Caki2 (cell line): ENCODE results near the gene NAALADL2. TPM values are rescaled to one million over a fixed set of nuclear protein-coding genes. Genes with fewer than 3 reads are reported as not detected.
"Not testable (repeated sequence)": the region's sequence is repeated elsewhere in the genome, so short reads cannot be mapped to it uniquely, and the experiment has no call there.

ENCODE experiments used
- DNase-seq: peaks from one replicate; pipeline ENCODE4 v3.0.0-alpha.2; 2015; ENCODE audit warnings: low read depth
- in situ Hi-C: cut with HindIII; loops from 2 replicates; pipeline ENCODE4 v1.10.0; 2016; ENCODE audit warnings: low sequenced_read_pairs, low pct_unique_long_range_greater_than_20kb, mixed read lengths
- total RNA-seq: library from RNA; depleted of rRNA; stranded (reverse); fragments of >200 nt; shearing (Covaris generic); gene quantifications from 2 replicates; pipeline ENCODE4 v1.2.3, GENCODE V29; 2014; ENCODE audit warnings: low replicate concordance

NAALADL2 gene
- total RNA-seq, 1 experiment from 2014 or later = 1.3 TPM

GRCh38 chr3:175731543-175731942, 872.4 kb downstream of the NAALADL2 start:
- no peak for DNase-seq
- in situ Hi-C loops = no loop called here

- in situ Hi-C loops = no loop called here
- no peak for DNase-seq
These were observed 872.9 kb downstream of the NAALADL2 start for GRCh38 chr3:175732017-175732416.

- DNase-seq = no peak
- in situ Hi-C loops = no loop called here
These were observed 876.7 kb downstream of the NAALADL2 start for GRCh38 chr3:175735866-175736265.

- in situ Hi-C loops = no loop called here
- DNase-seq = no peak
These were observed 878.8 kb downstream of the NAALADL2 start for GRCh38 chr3:175737646-175738572.

- in situ Hi-C loops = no loop called here
- no peak for DNase-seq
These were observed 882.8 kb downstream of the NAALADL2 start for GRCh38 chr3:175741951-175742350.

GRCh38 chr3:175743733-175744400, 884.7 kb downstream of the NAALADL2 start:
- peak; percentile 73 for DNase-seq
- in situ Hi-C loops = no loop called here

- in situ Hi-C loops = no loop called here
- DNase-seq = no peak
These were observed 887.2 kb downstream of the NAALADL2 start for GRCh38 chr3:175746308-175746707.

GRCh38 chr3:175748087-175748730, 889.1 kb downstream of the NAALADL2 start:
- DNase-seq = no peak
- in situ Hi-C loops = no loop called here

GRCh38 chr3:175749981-175750380, 890.8 kb downstream of the NAALADL2 start:
- DNase-seq = no peak
- in situ Hi-C loops = no loop called here

- no peak for DNase-seq
- in situ Hi-C loops = no loop called here
These were observed 892.0 kb downstream of the NAALADL2 start for GRCh38 chr3:175751089-175751488.

- in situ Hi-C loops = no loop called here
- no peak for DNase-seq
These were observed 904.8 kb downstream of the NAALADL2 start for GRCh38 chr3:175763948-175764347.

- in situ Hi-C loops = no loop called here
- no peak for DNase-seq
These were observed 905.6 kb downstream of the NAALADL2 start for GRCh38 chr3:175764722-175765121.

- no peak for DNase-seq
- in situ Hi-C loops = no loop called here
These were observed 911.3 kb downstream of the NAALADL2 start for GRCh38 chr3:175770426-175770825.

GRCh38 chr3:175777495-175777894, 918.4 kb downstream of the NAALADL2 start:
- in situ Hi-C loops = no loop called here
- DNase-seq = no peak

GRCh38 chr3:175777965-175778364, 918.8 kb downstream of the NAALADL2 start:
- in situ Hi-C loops = no loop called here
- no peak for DNase-seq

GRCh38 chr3:175778994-175779393, 919.9 kb downstream of the NAALADL2 start:
- DNase-seq = no peak
- in situ Hi-C loops = no loop called here

GRCh38 chr3:175787109-175787508, 928.0 kb downstream of the NAALADL2 start:
- in situ Hi-C loops, DNase-seq: not testable (repeated sequence)

GRCh38 chr3:175792245-175792644, 933.1 kb downstream of the NAALADL2 start:
- DNase-seq = no peak
- in situ Hi-C loops = no loop called here

- in situ Hi-C loops = no loop called here
- DNase-seq = no peak
These were observed 939.2 kb downstream of the NAALADL2 start for GRCh38 chr3:175798326-175798725.
